K562 (cell line): ENCODE data around the gene ITSN1. TPM values are rescaled to one million over a fixed set of nuclear protein-coding genes. Genes with fewer than 3 reads are reported as not detected.

Source experiments
- BCOR ChIP-seq: fragments of 450-650 bp; IDR thresholded peaks from 2 replicates; pipeline ENCODE4 v1.6.1; 2016
- FOXP1 ChIP-seq: sonication (generic); formaldehyde crosslinking; IDR thresholded peaks from 2 replicates; pipeline ENCODE4 v1.8.0; 2022; ENCODE audit warnings: mild to moderate bottlenecking, missing genetic modification reagents
- HEY1 ChIP-seq: fragments of 250-450 bp; sonication (Bioruptor Pico); IDR thresholded peaks from 2 replicates; pipeline ENCODE4 v1.5.0; 2020; ENCODE audit warnings: mild to moderate bottlenecking, moderate library complexity, borderline replicate concordance
- NR0B1 ChIP-seq: fragments of 450-650 bp; IDR thresholded peaks from one replicate; pipeline ENCODE4 v1.6.1; 2018; ENCODE audit warnings: mild to moderate bottlenecking, moderate library complexity; ENCODE audit not compliant: partially characterized antibody
- POU5F1 ChIP-seq: fragments of 150-350 bp; IDR thresholded peaks from 2 replicates; pipeline ENCODE4 v1.6.1; 2014; ENCODE audit warnings: borderline replicate concordance, low read length, low read depth, mild to moderate bottlenecking; ENCODE audit not compliant: partially characterized antibody
- TARDBP ChIP-seq: fragments of 450-650 bp; IDR thresholded peaks from 2 replicates; pipeline ENCODE4 v1.6.1; 2016
- XRCC4 ChIP-seq: IDR thresholded peaks from one replicate; pipeline ENCODE4 v1.6.1; 2011; ENCODE audit not compliant: insufficient read depth, insufficient read length; ENCODE audit errors: extremely low read depth
- ZBTB34 ChIP-seq: fragments of 250-450 bp; sonication (Bioruptor Pico); IDR thresholded peaks from 2 replicates; pipeline ENCODE4 v1.8.0; 2021; ENCODE audit warnings: mild to moderate bottlenecking, moderate library complexity
- ZNF655 ChIP-seq: fragments of 250-450 bp; sonication (Bioruptor Pico); IDR thresholded peaks from 2 replicates; pipeline ENCODE4 v1.5.0; 2021
- polyA plus RNA-seq, 8 experiments: library from polyadenylated mRNA; depleted of rRNA in 4 of 8; stranded (reverse) in 5 of 8; unstranded in 3 of 8; fragments of >200 nt; fragmentation: Nextera tagmentation in 2 of 8; fragmentation: Illumina TruSeq in 1 of 8; extraction: Ambion mirVana in 2 of 8; extraction: Trizol in 1 of 8; gene quantifications; 2 replicates each; pipeline versions ENCODE4 v1.2.1 to v1.2.3, GENCODE V29; 2011 to 2014; ENCODE audit warnings: inconsistent platforms in 1 of 8, missing spikeins in 1 of 8
- total RNA-seq, 7 experiments: library from RNA; depleted of rRNA in 6 of 7; stranded (reverse); fragments of >200 nt in 6 of 7; fragmentation: Illumina TruSeq in 2 of 7; extraction: Trizol in 2 of 7; gene quantifications; 2 replicates each; pipeline versions ENCODE4 v1.2.1 to v1.2.3, GENCODE V29; 2011 to 2021; ENCODE audit warnings: low replicate concordance in 1 of 7
- TF ChIP-seq, protein P1 (sequence below): fragments of 250-450 bp; sonication (Bioruptor Pico); IDR thresholded peaks from 2 replicates; pipeline ENCODE4 v1.5.0; 2021; ENCODE audit warnings: mild to moderate bottlenecking, borderline replicate concordance
- TF ChIP-seq, protein P2 (sequence below): sonication (generic); formaldehyde crosslinking; IDR thresholded peaks from 2 replicates; pipeline ENCODE4 v1.8.1; 2023; ENCODE audit warnings: mild to moderate bottlenecking, missing genetic modification reagents
- TF ChIP-seq, protein P3 (sequence below): fragments of 250-450 bp; sonication (Bioruptor Pico); IDR thresholded peaks from 2 replicates; pipeline ENCODE4 v1.8.0; 2022; ENCODE audit warnings: inconsistent platforms, mild to moderate bottlenecking, moderate library complexity, borderline replicate concordance
- TF ChIP-seq, protein P4 (sequence below): fragments of 450-650 bp; formaldehyde crosslinking; IDR thresholded peaks from 2 replicates; pipeline ENCODE4 v1.4.0; 2020; ENCODE audit warnings: mild to moderate bottlenecking, moderate library complexity
- TF ChIP-seq, protein P5 (sequence below): sonication (generic); formaldehyde crosslinking; IDR thresholded peaks from 2 replicates; pipeline ENCODE4 v1.5.0; 2020; ENCODE audit warnings: missing genetic modification reagents

The ITSN1 gene
- total and polyA plus RNA-seq, 9 of the 15 experiments (the other 6 are each of a cell fraction or from before 2014, with no cell fraction given): 1.1 to 12.6 (median 4.8) TPM

DNA sequence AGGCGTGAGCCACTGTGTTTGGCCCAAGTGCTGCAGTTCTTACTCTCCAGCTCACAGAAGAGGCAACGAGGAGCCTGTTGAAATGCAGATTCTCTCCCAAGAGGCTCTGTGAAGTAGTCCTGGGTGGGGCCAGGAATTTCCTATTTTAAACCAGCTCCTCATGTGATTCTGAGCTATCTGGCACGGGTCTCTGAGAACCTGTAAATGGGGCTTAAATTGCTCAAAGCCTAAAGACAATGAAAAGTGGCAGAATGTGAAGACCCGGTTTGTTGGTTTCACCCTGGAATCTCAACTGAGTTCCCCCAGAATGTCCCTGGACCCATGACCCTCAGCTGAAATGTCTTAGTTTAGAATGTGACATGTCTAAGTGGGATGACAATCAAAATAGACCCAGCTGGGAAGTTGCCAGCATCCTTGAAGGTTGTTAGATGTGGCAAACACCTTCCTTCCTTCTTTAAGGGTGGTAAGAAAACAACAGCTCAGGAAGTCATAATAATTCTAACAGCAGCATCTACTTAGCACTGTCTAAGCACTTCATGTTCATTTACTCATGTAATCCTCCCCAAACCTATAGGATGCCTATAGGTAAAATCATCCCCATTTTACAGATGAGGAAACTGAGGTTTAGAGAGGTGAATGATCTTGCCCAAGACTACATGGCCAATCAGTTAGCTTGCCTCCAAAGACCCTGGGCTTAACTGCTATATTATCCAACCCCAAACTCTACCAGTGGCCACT is 294.2 kb downstream of the ITSN1 start (continued):
- TF ChIP-seq, protein P1, sequence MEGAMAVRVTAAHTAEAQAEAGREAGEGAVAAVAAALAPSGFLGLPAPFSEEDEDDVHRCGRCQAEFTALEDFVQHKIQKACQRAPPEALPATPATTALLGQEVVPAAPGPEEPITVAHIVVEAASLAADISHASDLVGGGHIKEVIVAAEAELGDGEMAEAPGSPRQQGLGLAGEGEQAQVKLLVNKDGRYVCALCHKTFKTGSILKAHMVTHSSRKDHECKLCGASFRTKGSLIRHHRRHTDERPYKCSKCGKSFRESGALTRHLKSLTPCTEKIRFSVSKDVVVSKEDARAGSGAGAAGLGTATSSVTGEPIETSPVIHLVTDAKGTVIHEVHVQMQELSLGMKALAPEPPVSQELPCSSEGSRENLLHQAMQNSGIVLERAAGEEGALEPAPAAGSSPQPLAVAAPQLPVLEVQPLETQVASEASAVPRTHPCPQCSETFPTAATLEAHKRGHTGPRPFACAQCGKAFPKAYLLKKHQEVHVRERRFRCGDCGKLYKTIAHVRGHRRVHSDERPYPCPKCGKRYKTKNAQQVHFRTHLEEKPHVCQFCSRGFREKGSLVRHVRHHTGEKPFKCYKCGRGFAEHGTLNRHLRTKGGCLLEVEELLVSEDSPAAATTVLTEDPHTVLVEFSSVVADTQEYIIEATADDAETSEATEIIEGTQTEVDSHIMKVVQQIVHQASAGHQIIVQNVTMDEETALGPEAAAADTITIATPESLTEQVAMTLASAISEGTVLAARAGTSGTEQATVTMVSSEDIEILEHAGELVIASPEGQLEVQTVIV (CRISPR knock-in tag): no peak
- TF ChIP-seq POU5F1 (no peak), BCOR (peak; percentile 92), ZBTB34 (CRISPR knock-in tag) (no peak), TARDBP (no peak), XRCC4 (no peak), NR0B1 (no peak), ZNF655 (CRISPR knock-in tag) (no peak), FOXP1 (CRISPR knock-in tag) (no peak), HEY1 (CRISPR knock-in tag) (no peak)
- TF ChIP-seq, protein P2, sequence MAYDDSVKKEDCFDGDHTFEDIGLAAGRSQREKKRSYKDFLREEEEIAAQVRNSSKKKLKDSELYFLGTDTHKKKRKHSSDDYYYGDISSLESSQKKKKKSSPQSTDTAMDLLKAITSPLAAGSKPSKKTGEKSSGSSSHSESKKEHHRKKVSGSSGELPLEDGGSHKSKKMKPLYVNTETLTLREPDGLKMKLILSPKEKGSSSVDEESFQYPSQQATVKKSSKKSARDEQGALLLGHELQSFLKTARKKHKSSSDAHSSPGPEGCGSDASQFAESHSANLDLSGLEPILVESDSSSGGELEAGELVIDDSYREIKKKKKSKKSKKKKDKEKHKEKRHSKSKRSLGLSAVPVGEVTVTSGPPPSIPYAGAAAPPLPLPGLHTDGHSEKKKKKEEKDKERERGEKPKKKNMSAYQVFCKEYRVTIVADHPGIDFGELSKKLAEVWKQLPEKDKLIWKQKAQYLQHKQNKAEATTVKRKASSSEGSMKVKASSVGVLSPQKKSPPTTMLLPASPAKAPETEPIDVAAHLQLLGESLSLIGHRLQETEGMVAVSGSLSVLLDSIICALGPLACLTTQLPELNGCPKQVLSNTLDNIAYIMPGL (CRISPR knock-in tag): no peak
- TF ChIP-seq, protein P3, sequence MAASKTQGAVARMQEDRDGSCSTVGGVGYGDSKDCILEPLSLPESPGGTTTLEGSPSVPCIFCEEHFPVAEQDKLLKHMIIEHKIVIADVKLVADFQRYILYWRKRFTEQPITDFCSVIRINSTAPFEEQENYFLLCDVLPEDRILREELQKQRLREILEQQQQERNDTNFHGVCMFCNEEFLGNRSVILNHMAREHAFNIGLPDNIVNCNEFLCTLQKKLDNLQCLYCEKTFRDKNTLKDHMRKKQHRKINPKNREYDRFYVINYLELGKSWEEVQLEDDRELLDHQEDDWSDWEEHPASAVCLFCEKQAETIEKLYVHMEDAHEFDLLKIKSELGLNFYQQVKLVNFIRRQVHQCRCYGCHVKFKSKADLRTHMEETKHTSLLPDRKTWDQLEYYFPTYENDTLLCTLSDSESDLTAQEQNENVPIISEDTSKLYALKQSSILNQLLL (CRISPR knock-in tag): no peak
- TF ChIP-seq, protein P4, sequence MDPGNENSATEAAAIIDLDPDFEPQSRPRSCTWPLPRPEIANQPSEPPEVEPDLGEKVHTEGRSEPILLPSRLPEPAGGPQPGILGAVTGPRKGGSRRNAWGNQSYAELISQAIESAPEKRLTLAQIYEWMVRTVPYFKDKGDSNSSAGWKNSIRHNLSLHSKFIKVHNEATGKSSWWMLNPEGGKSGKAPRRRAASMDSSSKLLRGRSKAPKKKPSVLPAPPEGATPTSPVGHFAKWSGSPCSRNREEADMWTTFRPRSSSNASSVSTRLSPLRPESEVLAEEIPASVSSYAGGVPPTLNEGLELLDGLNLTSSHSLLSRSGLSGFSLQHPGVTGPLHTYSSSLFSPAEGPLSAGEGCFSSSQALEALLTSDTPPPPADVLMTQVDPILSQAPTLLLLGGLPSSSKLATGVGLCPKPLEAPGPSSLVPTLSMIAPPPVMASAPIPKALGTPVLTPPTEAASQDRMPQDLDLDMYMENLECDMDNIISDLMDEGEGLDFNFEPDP (CRISPR knock-in tag): no peak
- TF ChIP-seq, protein P5, sequence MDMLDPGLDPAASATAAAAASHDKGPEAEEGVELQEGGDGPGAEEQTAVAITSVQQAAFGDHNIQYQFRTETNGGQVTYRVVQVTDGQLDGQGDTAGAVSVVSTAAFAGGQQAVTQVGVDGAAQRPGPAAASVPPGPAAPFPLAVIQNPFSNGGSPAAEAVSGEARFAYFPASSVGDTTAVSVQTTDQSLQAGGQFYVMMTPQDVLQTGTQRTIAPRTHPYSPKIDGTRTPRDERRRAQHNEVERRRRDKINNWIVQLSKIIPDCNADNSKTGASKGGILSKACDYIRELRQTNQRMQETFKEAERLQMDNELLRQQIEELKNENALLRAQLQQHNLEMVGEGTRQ: no peak
